ENCODE results near the gene FAM184B. TPM values are rescaled to one million over a fixed set of nuclear protein-coding genes. Genes with fewer than 3 reads are reported as not detected.
A peak's percentile ranks its signal among the peaks of the same experiment; 100 is the strongest.

The FAM184B gene
- total and polyA plus RNA-seq, 2 experiments from 2014 or later = 0.11 to 0.49 TPM

GRCh38 chr4:17616283-17616682 is 165.1 kb downstream of the FAM184B start (continued):
- TF ChIP-seq ZNF462 (CRISPR knock-in tag; IDR thresholded peaks at IDR 0.05) = no peak

GRCh38 chr4:17614416-17615299 is 166.8 kb downstream of the FAM184B start, which contains the start of gene MED28:
MED28 (plus strand) TSS chr4:17614641; CDS start chr4:17614655, 14 bp downstream.
- Mint-ChIP-seq H3K36me3 (ENCODE audit: low read depth) (peaks cover 30% of the 10 kb centered on the region), H3K4me1 (peaks cover 18% of the 10 kb centered on the region), H3K27me3 (ENCODE audit: insufficient read depth, low read depth, poor library complexity) (peaks cover 15% of the 10 kb centered on the region), H3K27ac (peak within 1 kb of the TSS; percentile 99), H3K9me3 (no peaks in the 10 kb centered on the region; the same call in 2 of the 3 replicates), H3K4me3 (peak within 1 kb of the TSS; percentile 97)
- no peaks in the 10 kb centered on the region for H3K9me2 ChIP-seq (ENCODE audit: insufficient read depth)
- peak within 1 kb of the TSS; percentile 95 for H3K4me3 ChIP-seq
- peak within 1 kb of the TSS; percentile 96 for H3K4me2 ChIP-seq
- peaks cover 51% of the 10 kb centered on the region for H3K79me2 ChIP-seq (replicated peaks; ENCODE audit: insufficient read depth)
- H2AFZ ChIP-seq = peak within 1 kb of the TSS; percentile 88
- no peaks in the 10 kb centered on the region for H3F3A ChIP-seq (replicated peaks; ENCODE audit: low read depth)
- H4K20me1 ChIP-seq (replicated peaks; ENCODE audit: insufficient read depth) = peaks cover 36% of the 10 kb centered on the region
- 0 out of 2 replicates have a peak, but pooled peaks cover 4% of the 10 kb centered on the region for H3K36me3 ChIP-seq (ENCODE audit: insufficient read depth)
- H3K4me1 ChIP-seq (ENCODE audit: insufficient read depth) = peaks cover 10% of the 10 kb centered on the region; the same call in 1 of the 2 replicates
- no peaks in the 10 kb centered on the region for H3K27me3 ChIP-seq (ENCODE audit: insufficient read depth)
- peak within 1 kb of the TSS; percentile 55 for H3K27ac ChIP-seq (ENCODE audit: low read depth)
- DNase-seq (ENCODE audit: low spot score) (peak; percentile 97), ATAC-seq (peak; percentile 89)
- TF ChIP-seq REST (IDR thresholded peaks at IDR 0.05; ENCODE audit: unreplicated experiment) (no peak), CTCF (conservative IDR thresholded peaks at IDR 0.05; ENCODE audit: low read depth in 2 of 2) (no peak), STAT1 (IDR thresholded peaks at IDR 0.05; ENCODE audit: unreplicated experiment) (no peak), EZH2phosphoT487 (IDR thresholded peaks at IDR 0.05; ENCODE audit: unreplicated experiment) (no peak), ETS1 (IDR thresholded peaks at IDR 0.05) (peak; percentile 46; the same call in 1 of the 2 replicates)

Measured in GM23338 (cell line).